SJCRH30 (cell line): Measurements from ENCODE around the gene RIBC1. TPM values are rescaled to one million over a fixed set of nuclear protein-coding genes. Genes with fewer than 3 reads are reported as not detected.
"Not testable (repeated sequence)": the region's sequence is repeated elsewhere in the genome, so short reads cannot be mapped to it uniquely, and the experiment has no call there.

Experiments used
- DNase-seq, 2 experiments: peaks; one replicate each; pipeline ENCODE4 v3.0.0-alpha.2; 2015 to 2020
- H3K27ac ChIP-seq: fragments of 250-450 bp; sonication (Bioruptor Pico); 2 replicates; pipeline ENCODE4 v1.5.1; 2020; ENCODE audit warnings: mild to moderate bottlenecking, moderate library complexity
- H3K27me3 ChIP-seq: fragments of 250-450 bp; sonication (Bioruptor Pico); 2 replicates; pipeline ENCODE4 v1.5.1; 2020; ENCODE audit warnings: mild to moderate bottlenecking, moderate library complexity
- H3K36me3 ChIP-seq: fragments of 250-450 bp; sonication (Bioruptor Pico); 2 replicates; pipeline ENCODE4 v1.5.1; 2020; ENCODE audit warnings: mild to moderate bottlenecking, moderate library complexity
- H3K4me1 ChIP-seq: fragments of 250-450 bp; sonication (Bioruptor Pico); 2 replicates; pipeline ENCODE4 v1.5.1; 2020; ENCODE audit warnings: mild to moderate bottlenecking, moderate library complexity
- H3K4me3 ChIP-seq: fragments of 250-450 bp; sonication (Bioruptor Pico); 2 replicates; pipeline ENCODE4 v1.5.1; 2020; ENCODE audit warnings: mild to moderate bottlenecking, moderate library complexity
- H3K9me3 ChIP-seq: fragments of 250-450 bp; sonication (Bioruptor Pico); replicated peaks from 2 replicates; pipeline ENCODE4 v1.5.1; 2020; ENCODE audit warnings: mild to moderate bottlenecking, moderate library complexity
- total RNA-seq: library from RNA; depleted of rRNA; stranded (reverse); fragments of >200 nt; shearing (Covaris generic); gene quantifications from 2 replicates; pipeline ENCODE4 v1.2.3, GENCODE V29; 2014; rRNA removed

Gene RIBC1
- total RNA-seq, 1 experiment from 2014 or later = 0.32 TPM

- DNase-seq = no peak
- no peaks in the 10 kb centered on the region for H3K27me3 ChIP-seq
- H3K36me3 ChIP-seq = no peaks in the 10 kb centered on the region
- H3K9me3 ChIP-seq = no peaks in the 10 kb centered on the region
- no peak overlapping the region for H3K27ac ChIP-seq
- no peaks in the 10 kb centered on the region for H3K4me1 ChIP-seq
- no peak overlapping the region for H3K4me3 ChIP-seq
These were observed 19.6 kb downstream of the RIBC1 start for GRCh38 chrX:53442322-53442631.

GRCh38 chrX:53445977-53446376 lies 23.3 kb downstream of the RIBC1 start:
- no peaks in the 10 kb centered on the region for H3K27me3 ChIP-seq
- H3K4me3 ChIP-seq = no peak overlapping the region
- no peaks in the 10 kb centered on the region for H3K36me3 ChIP-seq
- H3K9me3 ChIP-seq = no peaks in the 10 kb centered on the region
- no peak overlapping the region for H3K27ac ChIP-seq
- DNase-seq = peak; percentile 10 to 36
- H3K4me1 ChIP-seq = no peaks in the 10 kb centered on the region

- Histone ChIP-seq H3K27ac (no peak overlapping the region), H3K4me1 (no peaks in the 10 kb centered on the region), H3K36me3 (no peaks in the 10 kb centered on the region), H3K27me3 (no peaks in the 10 kb centered on the region), H3K4me3 (no peak overlapping the region), H3K9me3 (no peaks in the 10 kb centered on the region)
- no peak for DNase-seq
These were observed 24.8 kb downstream of the RIBC1 start for GRCh38 chrX:53447441-53447840.

GRCh38 chrX:53449632-53450031 lies 27.0 kb downstream of the RIBC1 start:
- H3K4me1 ChIP-seq = no peaks in the 10 kb centered on the region
- DNase-seq = no peak
- no peak overlapping the region for H3K4me3 ChIP-seq
- no peaks in the 10 kb centered on the region for H3K36me3 ChIP-seq
- no peaks in the 10 kb centered on the region for H3K27me3 ChIP-seq
- no peaks in the 10 kb centered on the region for H3K9me3 ChIP-seq
- no peak overlapping the region for H3K27ac ChIP-seq

GRCh38 chrX:53452812-53453211 lies 30.1 kb downstream of the RIBC1 start:
- H3K4me1 ChIP-seq = no peaks in the 10 kb centered on the region
- H3K36me3 ChIP-seq = no peaks in the 10 kb centered on the region
- H3K27me3 ChIP-seq = no peaks in the 10 kb centered on the region
- DNase-seq = no peak
- no peak overlapping the region for H3K27ac ChIP-seq
- H3K4me3 ChIP-seq = no peak overlapping the region
- no peaks in the 10 kb centered on the region for H3K9me3 ChIP-seq

GRCh38 chrX:53456254-53456653 lies 33.6 kb downstream of the RIBC1 start:
- no peak overlapping the region for H3K4me3 ChIP-seq
- no peak overlapping the region for H3K27ac ChIP-seq
- H3K4me1 ChIP-seq = no peaks in the 10 kb centered on the region
- H3K36me3 ChIP-seq = no peaks in the 10 kb centered on the region
- H3K9me3 ChIP-seq = no peaks in the 10 kb centered on the region
- no peaks in the 10 kb centered on the region for H3K27me3 ChIP-seq
- DNase-seq = no peak

GRCh38 chrX:53458082-53458481 lies 35.4 kb downstream of the RIBC1 start:
- Histone ChIP-seq H3K27ac (no peak overlapping the region), H3K9me3 (no peaks in the 10 kb centered on the region), H3K4me1 (no peaks in the 10 kb centered on the region), H3K36me3 (no peaks in the 10 kb centered on the region), H3K4me3 (no peak overlapping the region), H3K27me3 (no peaks in the 10 kb centered on the region)
- DNase-seq = no peak

- H3K9me3 ChIP-seq, H3K27me3 ChIP-seq, H3K4me3 ChIP-seq, H3K27ac ChIP-seq, H3K4me1 ChIP-seq, H3K36me3 ChIP-seq, DNase-seq: not testable (repeated sequence)
These were observed 46.0 kb downstream of the RIBC1 start for GRCh38 chrX:53468659-53469058.

- DNase-seq = no peak
- no peaks in the 10 kb centered on the region for H3K4me1 ChIP-seq
- H3K36me3 ChIP-seq = no peaks in the 10 kb centered on the region
- H3K27ac ChIP-seq = no peak overlapping the region
- H3K4me3 ChIP-seq = no peak overlapping the region
- no peaks in the 10 kb centered on the region for H3K27me3 ChIP-seq
- H3K9me3 ChIP-seq = no peaks in the 10 kb centered on the region
These were observed 48.7 kb downstream of the RIBC1 start for GRCh38 chrX:53471346-53471745.

GRCh38 chrX:53474707-53475106 lies 52.0 kb downstream of the RIBC1 start:
- Histone ChIP-seq H3K9me3 (no peaks in the 10 kb centered on the region), H3K27me3 (no peaks in the 10 kb centered on the region), H3K27ac (no peak overlapping the region), H3K36me3 (no peaks in the 10 kb centered on the region), H3K4me3 (no peak overlapping the region), H3K4me1 (no peaks in the 10 kb centered on the region)
- DNase-seq = no peak

- Histone ChIP-seq H3K36me3 (no peaks in the 10 kb centered on the region), H3K9me3 (no peaks in the 10 kb centered on the region), H3K4me1 (no peaks in the 10 kb centered on the region), H3K27me3 (no peaks in the 10 kb centered on the region), H3K27ac (no peak overlapping the region), H3K4me3 (no peak overlapping the region)
- no peak for DNase-seq
These were observed 53.7 kb downstream of the RIBC1 start for GRCh38 chrX:53476371-53476770.

- H3K27ac ChIP-seq = no peak overlapping the region
- H3K36me3 ChIP-seq = no peaks in the 10 kb centered on the region
- H3K9me3 ChIP-seq = no peaks in the 10 kb centered on the region
- H3K4me3 ChIP-seq = no peak overlapping the region
- peak; percentile 11 to 42 for DNase-seq
- no peaks in the 10 kb centered on the region for H3K4me1 ChIP-seq
- no peaks in the 10 kb centered on the region for H3K27me3 ChIP-seq
These were observed 56.6 kb downstream of the RIBC1 start for GRCh38 chrX:53479301-53479700.

Other genes with a start within 250 kb of the RIBC1 start
- gene KDM5C, start 197.7 kb upstream of the RIBC1 start, total RNA-seq = 38.7 and 48.7 TPM in 2 replicates
- 1.8 and 2.2 TPM in 2 replicates for gene IQSEC2, start 141.3 kb upstream of the RIBC1 start, total RNA-seq
- gene SMC1A, start 219 bp upstream of the RIBC1 start, total RNA-seq = 58.6 and 58.8 TPM in 2 replicates
- gene HSD17B10, start 11.5 kb downstream of the RIBC1 start, total RNA-seq = 95.4 and 116 TPM in 2 replicates